Transverse colon (tissue), 4 donors: Measurements from ENCODE around the gene NEK6.

Source experiments
- CTCF ChIP-seq, 5 experiments: fragments of 200-600 bp in 3 of 5; fragments of 450-650 bp in 2 of 5; sonication (generic) in 3 of 5; IDR thresholded peaks; 1 replicate in 2 of 5; 2 replicates in 3 of 5; pipeline ENCODE4 v1.5.1; 2016 to 2017; ENCODE audit warnings: antibody characterized with exemption in 5 of 5, inconsistent platforms in 3 of 5, mild to moderate bottlenecking in 2 of 5, moderate library complexity in 1 of 5
- EP300 ChIP-seq: sonication (generic); formaldehyde crosslinking; IDR thresholded peaks from one replicate; pipeline ENCODE4 v1.6.1; 2017; ENCODE audit warnings: antibody characterized with exemption, low read depth
- POLR2A ChIP-seq: fragments of 450-650 bp; IDR thresholded peaks from one replicate; pipeline ENCODE4 v1.6.1; 2016; ENCODE audit warnings: antibody characterized with exemption, mild to moderate bottlenecking, moderate library complexity
- POLR2AphosphoS5 ChIP-seq, 3 donors: sonication (generic); formaldehyde crosslinking; IDR thresholded peaks; one replicate each; pipeline ENCODE4 v1.6.1; 2016; ENCODE audit warnings: antibody characterized with exemption in 3 of 3

GRCh38 chr9:124392254-124392870, 134.6 kb downstream of the NEK6 start:
- TF ChIP-seq CTCF (IDR thresholded peaks at IDR 0.05) (no peak), POLR2AphosphoS5 (IDR thresholded peaks at IDR 0.05) (no peak), EP300 (no peak), POLR2A (no peak)
